Measurements from ENCODE around the gene C9orf152. TPM values are rescaled to one million over a fixed set of nuclear protein-coding genes. Genes with fewer than 3 reads are reported as not detected.

C9orf152 gene
- total and polyA plus RNA-seq, 2 of the 13 experiments (the other 11 are each of a cell fraction or from before 2014, with no cell fraction given), result 0.24 to 0.48 TPM

DNA sequence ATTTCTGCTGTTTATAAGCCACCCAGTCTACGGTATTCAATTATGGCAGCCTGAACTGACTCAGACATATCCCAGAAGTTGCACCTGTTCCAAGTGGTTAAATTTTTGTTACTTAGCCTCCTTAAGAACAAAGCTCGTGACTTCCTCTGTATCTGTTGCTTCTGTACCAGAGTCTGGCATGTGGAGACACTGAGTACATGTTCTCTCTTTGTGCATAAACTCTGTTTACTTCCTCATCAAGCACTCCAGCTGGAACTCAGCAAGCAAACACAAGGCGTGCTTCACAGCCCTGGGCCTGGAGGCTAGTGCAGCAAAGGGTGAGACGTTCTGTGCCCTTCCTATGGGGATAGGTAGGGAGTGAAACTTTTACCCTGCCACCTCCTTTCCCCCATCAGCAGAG is 19.0 kb downstream of the C9orf152 start (continued):
- TF ChIP-seq GPN1 (CRISPR knock-in tag; IDR thresholded peaks at IDR 0.05; ENCODE audit: borderline replicate concordance) (no peak), MLLT10 (CRISPR knock-in tag; IDR thresholded peaks at IDR 0.05) (no peak), MYC (CRISPR knock-in tag; IDR thresholded peaks at IDR 0.05; ENCODE audit: borderline replicate concordance) (peak; percentile 23; the same call in 1 of the 2 replicates), TBP (CRISPR knock-in tag; IDR thresholded peaks at IDR 0.05) (no peak), ZNF431 (CRISPR knock-in tag; IDR thresholded peaks at IDR 0.05; ENCODE audit: borderline replicate concordance, low read depth) (no peak), ELF1 (CRISPR knock-in tag; IDR thresholded peaks at IDR 0.05) (peak; percentile 41; the same call in 1 of the 2 replicates), RARA (CRISPR knock-in tag; IDR thresholded peaks at IDR 0.05) (peak; percentile 53; the same call in 1 of the 2 replicates), GTF3A (CRISPR knock-in tag; conservative IDR thresholded peaks at IDR 0.05) (no peak), ARNTL (CRISPR knock-in tag; IDR thresholded peaks at IDR 0.05) (no peak), ZNF292 (CRISPR knock-in tag; IDR thresholded peaks at IDR 0.05; ENCODE audit: borderline replicate concordance, low read depth) (peak; percentile 75; the same call in 1 of the 2 replicates), HDAC2 (CRISPR knock-in tag; IDR thresholded peaks at IDR 0.05) (peak; percentile 37; the same call in 1 of the 2 replicates)
- TF ChIP-seq, protein P1, sequence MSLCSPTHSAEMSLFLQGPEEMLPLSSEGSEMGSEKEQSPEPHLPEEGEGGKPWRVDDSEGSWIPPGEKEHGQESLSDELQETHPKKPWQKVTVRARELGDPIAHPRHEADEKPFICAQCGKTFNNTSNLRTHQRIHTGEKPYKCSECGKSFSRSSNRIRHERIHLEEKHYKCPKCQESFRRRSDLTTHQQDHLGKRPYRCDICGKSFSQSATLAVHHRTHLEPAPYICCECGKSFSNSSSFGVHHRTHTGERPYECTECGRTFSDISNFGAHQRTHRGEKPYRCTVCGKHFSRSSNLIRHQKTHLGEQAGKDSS (CRISPR knock-in tag; IDR thresholded peaks at IDR 0.05; ENCODE audit: borderline replicate concordance, low read depth), result 0 out of 2 replicates have a peak, but pooled peaks have one; percentile 24
- TF ChIP-seq, protein P2, sequence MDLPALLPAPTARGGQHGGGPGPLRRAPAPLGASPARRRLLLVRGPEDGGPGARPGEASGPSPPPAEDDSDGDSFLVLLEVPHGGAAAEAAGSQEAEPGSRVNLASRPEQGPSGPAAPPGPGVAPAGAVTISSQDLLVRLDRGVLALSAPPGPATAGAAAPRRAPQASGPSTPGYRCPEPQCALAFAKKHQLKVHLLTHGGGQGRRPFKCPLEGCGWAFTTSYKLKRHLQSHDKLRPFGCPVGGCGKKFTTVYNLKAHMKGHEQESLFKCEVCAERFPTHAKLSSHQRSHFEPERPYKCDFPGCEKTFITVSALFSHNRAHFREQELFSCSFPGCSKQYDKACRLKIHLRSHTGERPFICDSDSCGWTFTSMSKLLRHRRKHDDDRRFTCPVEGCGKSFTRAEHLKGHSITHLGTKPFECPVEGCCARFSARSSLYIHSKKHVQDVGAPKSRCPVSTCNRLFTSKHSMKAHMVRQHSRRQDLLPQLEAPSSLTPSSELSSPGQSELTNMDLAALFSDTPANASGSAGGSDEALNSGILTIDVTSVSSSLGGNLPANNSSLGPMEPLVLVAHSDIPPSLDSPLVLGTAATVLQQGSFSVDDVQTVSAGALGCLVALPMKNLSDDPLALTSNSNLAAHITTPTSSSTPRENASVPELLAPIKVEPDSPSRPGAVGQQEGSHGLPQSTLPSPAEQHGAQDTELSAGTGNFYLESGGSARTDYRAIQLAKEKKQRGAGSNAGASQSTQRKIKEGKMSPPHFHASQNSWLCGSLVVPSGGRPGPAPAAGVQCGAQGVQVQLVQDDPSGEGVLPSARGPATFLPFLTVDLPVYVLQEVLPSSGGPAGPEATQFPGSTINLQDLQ (CRISPR knock-in tag; IDR thresholded peaks at IDR 0.05), result no peak
- TF ChIP-seq, protein P3, sequence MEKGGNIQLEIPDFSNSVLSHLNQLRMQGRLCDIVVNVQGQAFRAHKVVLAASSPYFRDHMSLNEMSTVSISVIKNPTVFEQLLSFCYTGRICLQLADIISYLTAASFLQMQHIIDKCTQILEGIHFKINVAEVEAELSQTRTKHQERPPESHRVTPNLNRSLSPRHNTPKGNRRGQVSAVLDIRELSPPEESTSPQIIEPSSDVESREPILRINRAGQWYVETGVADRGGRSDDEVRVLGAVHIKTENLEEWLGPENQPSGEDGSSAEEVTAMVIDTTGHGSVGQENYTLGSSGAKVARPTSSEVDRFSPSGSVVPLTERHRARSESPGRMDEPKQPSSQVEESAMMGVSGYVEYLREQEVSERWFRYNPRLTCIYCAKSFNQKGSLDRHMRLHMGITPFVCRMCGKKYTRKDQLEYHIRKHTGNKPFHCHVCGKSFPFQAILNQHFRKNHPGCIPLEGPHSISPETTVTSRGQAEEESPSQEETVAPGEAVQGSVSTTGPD (CRISPR knock-in tag; IDR thresholded peaks at IDR 0.05), result no peak
- TF ChIP-seq, protein P4, sequence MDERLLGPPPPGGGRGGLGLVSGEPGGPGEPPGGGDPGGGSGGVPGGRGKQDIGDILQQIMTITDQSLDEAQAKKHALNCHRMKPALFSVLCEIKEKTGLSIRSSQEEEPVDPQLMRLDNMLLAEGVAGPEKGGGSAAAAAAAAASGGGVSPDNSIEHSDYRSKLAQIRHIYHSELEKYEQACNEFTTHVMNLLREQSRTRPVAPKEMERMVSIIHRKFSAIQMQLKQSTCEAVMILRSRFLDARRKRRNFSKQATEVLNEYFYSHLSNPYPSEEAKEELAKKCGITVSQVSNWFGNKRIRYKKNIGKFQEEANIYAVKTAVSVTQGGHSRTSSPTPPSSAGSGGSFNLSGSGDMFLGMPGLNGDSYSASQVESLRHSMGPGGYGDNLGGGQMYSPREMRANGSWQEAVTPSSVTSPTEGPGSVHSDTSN (CRISPR knock-in tag; IDR thresholded peaks at IDR 0.05), result no peak
- TF ChIP-seq, protein P5, sequence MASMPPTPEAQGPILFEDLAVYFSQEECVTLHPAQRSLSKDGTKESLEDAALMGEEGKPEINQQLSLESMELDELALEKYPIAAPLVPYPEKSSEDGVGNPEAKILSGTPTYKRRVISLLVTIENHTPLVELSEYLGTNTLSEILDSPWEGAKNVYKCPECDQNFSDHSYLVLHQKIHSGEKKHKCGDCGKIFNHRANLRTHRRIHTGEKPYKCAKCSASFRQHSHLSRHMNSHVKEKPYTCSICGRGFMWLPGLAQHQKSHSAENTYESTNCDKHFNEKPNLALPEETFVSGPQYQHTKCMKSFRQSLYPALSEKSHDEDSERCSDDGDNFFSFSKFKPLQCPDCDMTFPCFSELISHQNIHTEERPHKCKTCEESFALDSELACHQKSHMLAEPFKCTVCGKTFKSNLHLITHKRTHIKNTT (CRISPR knock-in tag; IDR thresholded peaks at IDR 0.05), result no peak
- TF ChIP-seq, protein P6, sequence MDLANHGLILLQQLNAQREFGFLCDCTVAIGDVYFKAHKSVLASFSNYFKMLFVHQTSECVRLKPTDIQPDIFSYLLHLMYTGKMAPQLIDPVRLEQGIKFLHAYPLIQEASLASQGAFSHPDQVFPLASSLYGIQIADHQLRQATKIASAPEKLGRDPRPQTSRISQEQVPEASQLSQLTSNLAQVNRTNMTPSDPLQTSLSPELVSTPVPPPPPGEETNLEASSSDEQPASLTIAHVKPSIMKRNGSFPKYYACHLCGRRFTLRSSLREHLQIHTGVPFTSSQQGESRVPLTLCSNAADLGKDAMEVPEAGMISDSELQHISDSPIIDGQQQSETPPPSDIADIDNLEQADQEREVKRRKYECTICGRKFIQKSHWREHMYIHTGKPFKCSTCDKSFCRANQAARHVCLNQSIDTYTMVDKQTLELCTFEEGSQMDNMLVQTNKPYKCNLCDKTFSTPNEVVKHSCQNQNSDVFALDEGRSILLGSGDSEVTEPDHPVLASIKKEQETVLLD (CRISPR knock-in tag; IDR thresholded peaks at IDR 0.05; ENCODE audit: low read depth), result no peak

Measured in HepG2 (cell line).